Prostate gland (tissue), 2 donors: ENCODE results near the gene EHMT2. TPM values are rescaled to one million over a fixed set of nuclear protein-coding genes. Genes with fewer than 3 reads are reported as not detected.

Experiments used
- DNase-seq: peaks from one replicate; pipeline ENCODE4 v3.0.0-alpha.2; 2019; ENCODE audit warnings: low spot score
- H3K27ac ChIP-seq, 2 donors: fragments of 200-600 bp; sonication (generic); 2 replicates each; pipeline ENCODE4 v1.5.1; 2017 to 2019
- H3K27me3 ChIP-seq: fragments of 200-600 bp; sonication (generic); replicated peaks from 2 replicates; pipeline ENCODE4 v1.5.1; 2019; ENCODE audit not compliant: insufficient read depth
- H3K36me3 ChIP-seq, 2 donors: fragments of 200-600 bp; sonication (generic); 1 replicate in 1 of 2; 2 replicates in 1 of 2; pipeline versions ENCODE4 v1.5.1 to v1.8.1; 2017 to 2019
- H3K4me1 ChIP-seq: fragments of 200-600 bp; sonication (generic); replicated peaks from 2 replicates; pipeline ENCODE4 v1.5.1; 2019
- H3K4me3 ChIP-seq, 2 donors: fragments of 200-600 bp; sonication (generic); 2 replicates each; pipeline ENCODE4 v1.5.1; 2017 to 2019
- H3K9me3 ChIP-seq: fragments of 200-600 bp; sonication (generic); 2 replicates; pipeline ENCODE4 v1.5.1; 2017
- CTCF ChIP-seq, 4 experiments: fragments of 200-600 bp in 2 of 4; fragments of 450-650 bp in 2 of 4; sonication (generic) in 2 of 4; IDR thresholded peaks; 1 replicate in 3 of 4; 2 replicates in 1 of 4; pipeline ENCODE4 v1.5.1; 2016 to 2019; ENCODE audit warnings: antibody characterized with exemption in 4 of 4, mild to moderate bottlenecking in 2 of 4, moderate library complexity in 2 of 4
- POLR2A ChIP-seq: fragments of 450-650 bp; IDR thresholded peaks from one replicate; pipeline ENCODE4 v1.6.1; 2016; ENCODE audit warnings: antibody characterized with exemption, mild to moderate bottlenecking
- POLR2AphosphoS5 ChIP-seq: sonication (generic); formaldehyde crosslinking; IDR thresholded peaks from one replicate; pipeline ENCODE4 v1.6.1; 2017; ENCODE audit warnings: antibody characterized with exemption
- WGBS: methylation state at CpG from one replicate; pipeline ENCODE4 v1.1.5; 2018; 5-methylcytosine and 5-hydroxymethylcytosine counted together
- intact Hi-C: fragments of 100-400 bp; cut with DNase I; formaldehyde crosslinking; loops from one replicate; pipeline ENCODE4 v1.14.2; 2022
- total RNA-seq, 2 donors: library from RNA; depleted of rRNA; stranded (reverse); fragments of >200 nt; gene quantifications; one replicate each; pipeline ENCODE4 v1.1.0, GENCODE V29; 2016

The EHMT2 gene
- total RNA-seq, 2 donors from 2014 or later, result 53.6 to 92.8 TPM

DNA sequence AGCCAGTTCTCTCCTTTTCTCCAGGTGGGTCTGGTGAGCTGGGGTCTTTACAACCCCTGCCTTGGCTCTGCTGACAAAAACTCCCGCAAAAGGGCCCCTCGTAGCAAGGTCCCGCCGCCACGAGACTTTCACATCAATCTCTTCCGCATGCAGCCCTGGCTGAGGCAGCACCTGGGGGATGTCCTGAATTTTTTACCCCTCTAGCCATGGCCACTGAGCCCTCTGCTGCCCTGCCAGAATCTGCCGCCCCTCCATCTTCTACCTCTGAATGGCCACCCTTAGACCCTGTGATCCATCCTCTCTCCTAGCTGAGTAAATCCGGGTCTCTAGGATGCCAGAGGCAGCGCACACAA lies 47.6 kb upstream of the EHMT2 start:
- TF ChIP-seq POLR2AphosphoS5, result no peak
- TF ChIP-seq CTCF (IDR thresholded peaks at IDR 0.05), result no peak
- TF ChIP-seq POLR2A, result no peak
- Histone ChIP-seq H3K4me1 (peaks cover 13% of the 10 kb centered on the region), H3K27me3 (no peaks in the 10 kb centered on the region), H3K9me3 (no peaks in the 10 kb centered on the region), H3K4me3 (no peak overlapping the region), H3K27ac (peak overlapping the region; percentile 84 to 85), H3K36me3 (no peaks in the 10 kb centered on the region)
- intact Hi-C loops, result loop anchor here (5.0 kb wide), 1 partner anchor 263 kb away; the partner anchor contains the start of gene LY6G5C
- WGBS, result 68% methylated on average over 9 of the region's 9 CpGs
- DNase-seq, result no peak

DNA sequence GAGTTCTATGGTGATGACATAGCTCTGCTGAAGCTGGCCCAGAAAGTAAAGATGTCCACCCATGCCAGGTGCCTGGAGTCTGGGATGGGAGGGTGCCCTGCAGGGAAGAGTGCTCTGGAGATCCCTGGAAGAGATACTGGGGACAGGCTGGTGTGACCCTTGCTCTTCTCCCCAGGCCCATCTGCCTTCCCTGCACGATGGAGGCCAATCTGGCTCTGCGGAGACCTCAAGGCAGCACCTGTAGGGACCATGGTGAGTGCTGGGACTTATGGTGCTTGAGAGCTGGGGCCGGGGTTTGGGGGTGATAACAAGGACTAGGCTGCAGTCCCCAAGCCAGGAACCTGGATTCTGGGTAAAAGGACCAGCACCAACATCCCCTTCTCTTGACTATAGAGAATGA lies 46.2 kb upstream of the EHMT2 start:
- H3K27me3 ChIP-seq, result no peaks in the 10 kb centered on the region
- TF ChIP-seq POLR2A (no peak), CTCF (IDR thresholded peaks at IDR 0.05) (no peak), POLR2AphosphoS5 (no peak)
- H3K9me3 ChIP-seq, result no peaks in the 10 kb centered on the region
- WGBS, result 88% methylated on average over 3 of the region's 3 CpGs
- no peaks in the 10 kb centered on the region for H3K36me3 ChIP-seq
- H3K27ac ChIP-seq, result no peak overlapping the region
- H3K4me1 ChIP-seq, result peaks cover 13% of the 10 kb centered on the region
- no peak for DNase-seq
- no peak overlapping the region for H3K4me3 ChIP-seq
- intact Hi-C loops, result no loop called here

GRCh38 chr6:31940256-31940664 lies 42.8 kb upstream of the EHMT2 start:
- no peak overlapping the region for H3K4me3 ChIP-seq
- TF ChIP-seq POLR2AphosphoS5 (no peak), POLR2A (no peak), CTCF (IDR thresholded peaks at IDR 0.05) (no peak)
- DNase-seq, result no peak
- H3K27ac ChIP-seq, result no peak overlapping the region
- H3K27me3 ChIP-seq, result no peaks in the 10 kb centered on the region
- WGBS, result 19% methylated on average over 6 of the region's 6 CpGs
- no peaks in the 10 kb centered on the region for H3K36me3 ChIP-seq
- no peaks in the 10 kb centered on the region for H3K9me3 ChIP-seq
- H3K4me1 ChIP-seq, result peaks cover 5% of the 10 kb centered on the region
- intact Hi-C loops, result no loop called here

GRCh38 chr6:31935823-31936222 lies 38.3 kb upstream of the EHMT2 start:
- intact Hi-C loops, result no loop called here
- H3K4me1 ChIP-seq, result no peaks in the 10 kb centered on the region
- H3K27ac ChIP-seq, result no peak overlapping the region
- TF ChIP-seq POLR2AphosphoS5 (no peak), POLR2A (no peak), CTCF (IDR thresholded peaks at IDR 0.05) (no peak)
- no peaks in the 10 kb centered on the region for H3K9me3 ChIP-seq
- H3K27me3 ChIP-seq, result no peaks in the 10 kb centered on the region
- no peaks in the 10 kb centered on the region for H3K36me3 ChIP-seq
- no peak for DNase-seq
- WGBS, result 73% methylated on average over 9 of the region's 9 CpGs
- H3K4me3 ChIP-seq, result no peak overlapping the region

- no peak for DNase-seq
- TF ChIP-seq POLR2AphosphoS5 (no peak), POLR2A (no peak), CTCF (IDR thresholded peaks at IDR 0.05) (no peak)
- Histone ChIP-seq H3K27ac (no peak overlapping the region), H3K9me3 (no peaks in the 10 kb centered on the region), H3K4me1 (no peaks in the 10 kb centered on the region), H3K4me3 (no peak overlapping the region), H3K27me3 (no peaks in the 10 kb centered on the region), H3K36me3 (no peaks in the 10 kb centered on the region)
- intact Hi-C loops, result no loop called here
- 87% methylated on average over 3 of the region's 3 CpGs for WGBS
These were observed 37.5 kb upstream of the EHMT2 start for GRCh38 chr6:31935021-31935420.
